HL-60/S4 (cell line): ENCODE data around the gene TNNT2.

Experiments used
- in situ Hi-C: fragments of 300-500 bp; cut with MboI; formaldehyde crosslinking; loops from 2 replicates; pipeline ENCODE4 v1.14.3; 2022; ENCODE audit warnings: low sequenced_read_pairs

TNNT2 gene

DNA sequence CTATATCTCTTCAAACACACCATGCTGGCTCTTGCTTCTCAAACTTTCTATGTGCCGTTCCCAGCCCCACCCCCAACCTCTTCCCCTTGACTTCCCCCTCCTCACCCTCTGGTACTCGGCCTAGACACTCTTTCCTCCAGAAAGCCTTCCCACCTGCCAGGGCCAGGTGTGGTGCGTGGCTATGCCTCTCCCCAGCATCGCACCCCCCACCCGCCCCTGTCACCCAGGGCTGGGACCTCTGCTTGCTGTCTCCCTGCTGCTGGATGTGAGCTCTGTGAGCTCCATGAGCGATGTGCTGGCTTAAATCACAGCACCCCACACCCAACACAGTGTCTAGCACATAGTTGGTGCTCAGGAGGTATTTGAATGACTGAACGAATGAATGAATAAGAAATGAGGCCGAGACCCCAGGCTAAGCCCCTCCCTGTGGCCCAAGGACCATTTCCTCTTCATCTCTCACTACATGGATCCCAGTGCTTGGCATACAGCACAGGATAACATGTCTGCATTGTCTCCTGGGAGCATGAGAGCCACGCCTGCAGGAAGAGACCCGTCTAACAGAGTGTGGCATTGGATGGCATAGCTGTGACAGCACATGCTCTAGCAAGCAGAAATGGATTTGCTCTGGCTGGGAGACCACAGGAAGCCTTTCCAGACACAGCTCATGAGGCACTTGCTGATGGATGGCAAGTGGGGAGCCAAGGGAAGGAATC lies 19.7 kb downstream of the TNNT2 start:
- in situ Hi-C loops: no loop called here

DNA sequence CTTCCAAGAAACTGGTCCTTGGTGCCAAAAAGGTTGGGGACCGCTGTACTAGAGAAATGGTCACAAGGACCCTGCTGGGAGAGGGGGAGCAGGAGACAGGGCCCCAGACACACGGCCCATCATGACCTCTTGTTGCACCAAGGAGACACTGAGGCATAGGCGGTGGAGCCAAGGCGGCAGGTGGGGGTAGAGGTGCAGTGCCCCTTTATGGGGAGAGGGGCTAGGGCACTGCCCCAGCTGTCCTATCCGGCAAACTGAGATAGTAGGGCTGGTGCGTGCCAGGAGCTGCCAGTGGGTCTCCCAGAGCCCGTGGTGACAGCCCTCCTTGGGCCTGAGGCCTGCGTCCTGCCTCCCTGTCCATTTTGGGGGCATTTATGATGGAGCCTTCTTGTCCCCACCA lies 20.3 kb downstream of the TNNT2 start:
- in situ Hi-C loops: no loop called here

DNA sequence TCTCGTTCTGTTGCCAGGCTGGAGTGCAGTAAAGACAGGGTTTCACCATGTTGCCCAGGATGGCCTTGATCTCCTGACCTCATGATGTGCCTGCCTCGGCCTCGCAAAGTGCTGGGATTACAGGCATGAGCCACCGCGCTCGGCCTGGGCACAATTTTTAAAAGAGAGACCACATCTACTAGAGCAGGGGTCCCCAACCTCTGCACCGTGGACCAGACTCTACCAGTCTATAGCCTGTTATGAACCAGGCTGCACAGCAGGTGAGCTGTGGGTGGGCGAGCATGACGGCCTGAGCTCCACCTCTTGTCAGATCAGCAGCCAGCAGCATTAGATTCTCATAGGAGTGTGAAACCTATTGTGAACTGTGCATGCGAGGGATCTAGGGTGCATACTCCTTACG lies 20.8 kb downstream of the TNNT2 start:
- in situ Hi-C loops: no loop called here

DNA sequence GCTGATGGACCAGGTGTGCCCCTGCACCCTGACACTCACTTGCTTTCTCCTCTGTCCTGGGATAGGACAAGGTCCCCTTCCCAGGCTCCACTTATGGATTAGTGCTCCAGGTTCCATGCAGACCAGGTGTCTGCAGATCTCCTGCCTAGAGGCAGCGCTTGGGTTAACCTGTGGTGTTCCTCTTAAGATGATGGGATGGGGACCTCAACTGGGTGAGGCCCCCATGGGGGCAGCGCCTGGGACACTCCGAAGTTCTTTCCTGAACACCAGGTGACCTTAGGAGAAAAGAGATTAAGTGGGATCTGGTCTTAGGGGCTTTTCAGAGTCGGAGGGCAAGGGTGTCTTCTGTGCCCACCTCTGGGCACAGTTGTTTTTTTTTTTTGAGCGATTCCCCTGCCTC lies 21.2 kb downstream of the TNNT2 start:
- in situ Hi-C loops: no loop called here

DNA sequence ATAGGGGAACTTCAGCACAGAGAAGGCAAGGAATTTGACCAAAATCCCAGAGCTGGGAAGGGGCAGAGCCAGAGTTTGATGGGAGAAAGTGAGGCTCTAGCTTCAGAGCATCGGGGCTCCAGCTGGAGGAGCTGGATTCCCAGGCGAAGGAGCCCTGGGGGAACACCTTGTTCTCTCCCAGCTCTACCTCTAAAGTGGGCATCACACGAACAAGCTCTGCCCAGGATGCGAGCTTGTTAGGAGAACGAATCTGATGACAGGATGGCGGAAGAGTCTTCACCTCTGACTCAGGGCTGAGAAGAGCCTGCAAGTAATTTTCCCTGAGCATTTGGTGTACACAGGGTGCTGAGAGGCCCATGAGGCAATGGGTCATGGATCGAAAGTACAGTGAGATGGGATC lies 22.0 kb downstream of the TNNT2 start:
- in situ Hi-C loops: no loop called here

DNA sequence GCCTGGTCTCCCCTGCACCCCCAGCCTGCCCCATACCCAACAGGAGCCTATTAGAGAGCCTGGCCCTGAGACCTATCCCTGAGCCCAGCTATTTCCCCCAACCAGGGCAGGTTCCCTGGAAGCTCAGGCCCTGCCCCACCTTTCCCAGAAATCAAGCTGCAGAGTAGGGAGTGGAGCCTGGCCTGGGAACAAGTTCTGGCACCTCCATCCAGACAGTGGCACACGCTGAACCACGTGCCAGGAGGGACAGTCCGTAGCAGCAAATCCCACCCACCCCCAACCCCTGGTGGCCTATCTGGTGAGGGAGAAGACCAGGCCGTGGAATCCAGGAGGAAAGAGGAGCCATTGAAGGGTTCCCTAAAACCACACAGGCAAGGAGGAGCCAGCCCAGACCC lies 22.6 kb downstream of the TNNT2 start:
- in situ Hi-C loops: no loop called here

DNA sequence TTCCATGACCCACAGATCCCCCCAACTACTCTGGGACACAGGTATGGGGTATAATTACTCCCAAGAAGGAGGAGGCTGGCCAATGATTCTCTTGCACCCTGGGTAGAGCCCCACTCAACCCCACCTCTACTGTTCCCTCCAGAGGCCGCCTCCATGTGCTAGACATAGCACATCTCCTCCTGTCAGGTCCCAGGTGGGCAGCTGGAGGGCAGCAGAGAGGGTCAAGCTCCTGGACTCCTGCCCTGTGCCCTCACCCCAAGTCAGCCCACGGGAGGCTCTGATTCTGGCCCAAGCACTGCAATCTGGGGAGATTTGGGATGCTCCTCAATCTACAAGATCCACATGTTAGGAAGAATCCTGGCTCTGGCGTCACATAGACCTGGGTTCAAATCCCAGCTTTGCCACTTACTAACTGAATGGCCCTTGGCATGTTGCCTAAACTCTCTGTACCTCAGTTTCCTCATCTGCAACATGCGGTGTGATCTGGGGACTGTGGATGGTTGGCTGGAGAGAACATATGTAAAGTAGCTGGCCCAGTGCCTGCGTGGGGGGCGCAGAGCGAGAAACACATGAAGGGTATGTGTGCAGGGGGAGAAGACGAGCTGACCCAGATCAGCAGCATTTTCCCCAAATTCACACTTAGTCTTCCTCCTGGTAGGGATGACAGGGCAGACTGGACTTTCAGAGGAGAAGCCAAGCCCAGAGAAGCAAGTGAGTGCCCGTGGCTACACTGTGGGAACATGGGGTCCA lies 23.2 kb downstream of the TNNT2 start:
- in situ Hi-C loops: no loop called here

DNA sequence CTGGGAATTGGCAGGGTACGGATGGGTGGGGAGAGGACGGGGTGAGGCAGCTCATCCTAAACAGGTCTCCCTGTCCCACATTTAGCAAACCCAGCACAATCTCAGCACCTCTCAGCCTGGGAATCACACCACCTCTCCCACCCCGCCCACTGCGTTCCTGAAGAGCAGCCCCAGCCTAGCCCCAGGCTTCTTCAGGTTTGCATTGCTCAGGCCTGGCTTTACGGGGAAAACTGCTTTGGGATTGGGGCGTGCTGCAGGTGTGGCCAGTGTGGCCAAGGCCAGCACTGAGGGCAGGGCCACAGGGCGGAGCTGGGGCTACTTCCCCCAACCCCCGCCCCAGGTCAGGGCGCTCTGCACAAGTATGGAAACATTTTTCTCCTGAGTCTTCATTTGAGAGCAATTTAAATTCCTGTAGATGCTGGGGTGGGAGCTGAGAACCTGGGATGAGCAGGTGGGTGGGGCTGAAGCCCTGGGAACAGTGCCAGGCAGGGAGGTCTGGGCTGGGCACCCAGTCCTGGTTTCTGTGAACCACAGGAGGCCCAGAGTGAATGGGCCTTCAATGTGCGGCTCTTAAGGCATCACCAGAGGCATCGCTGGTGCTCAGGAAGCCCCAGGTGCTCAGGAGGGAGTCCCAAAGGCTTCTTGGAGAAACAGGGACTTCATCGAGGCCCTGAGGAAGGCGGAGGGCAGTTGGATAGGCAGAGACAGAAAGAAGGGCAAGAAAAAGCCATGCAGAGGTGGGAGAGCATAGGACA lies 24.1 kb downstream of the TNNT2 start:
- in situ Hi-C loops: no loop called here

DNA sequence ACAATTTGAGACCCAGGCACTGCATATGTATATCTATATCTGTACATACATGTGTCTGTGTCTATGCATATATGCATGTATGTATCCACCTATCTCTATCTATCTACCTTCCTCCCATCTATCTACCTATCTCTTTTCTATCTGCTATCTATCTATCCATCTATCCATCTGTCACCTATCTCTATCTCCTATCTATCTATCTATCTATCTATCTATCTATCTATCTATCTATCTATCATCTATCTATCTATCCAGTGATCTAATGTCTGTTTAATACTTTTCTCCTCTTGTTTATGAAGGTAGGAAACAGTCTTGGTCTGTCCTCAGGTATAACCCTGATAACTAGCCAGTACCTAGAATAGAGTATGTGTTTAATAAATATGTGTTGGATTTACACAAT lies 25.9 kb downstream of the TNNT2 start:
- in situ Hi-C loops: no loop called here

DNA sequence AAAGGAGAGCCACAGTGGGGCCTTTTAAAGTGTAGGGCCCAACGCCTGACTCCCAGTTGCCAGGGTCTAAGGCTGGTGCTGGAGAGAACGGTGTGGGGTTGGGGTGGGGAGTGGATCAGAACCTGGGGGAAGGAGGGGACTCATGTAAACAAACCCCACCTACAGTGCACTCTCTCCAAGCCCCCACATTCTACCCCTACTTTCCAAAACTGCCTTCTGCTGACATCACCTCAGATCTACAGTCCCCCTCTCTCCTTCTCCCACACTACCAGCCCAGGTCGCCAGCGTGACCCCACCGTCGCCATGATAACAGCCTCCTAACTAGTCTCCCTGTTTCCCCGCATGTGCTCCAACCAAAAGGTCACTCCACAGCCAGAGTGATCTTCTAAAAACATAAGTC lies 26.6 kb downstream of the TNNT2 start:
- in situ Hi-C loops: no loop called here

DNA sequence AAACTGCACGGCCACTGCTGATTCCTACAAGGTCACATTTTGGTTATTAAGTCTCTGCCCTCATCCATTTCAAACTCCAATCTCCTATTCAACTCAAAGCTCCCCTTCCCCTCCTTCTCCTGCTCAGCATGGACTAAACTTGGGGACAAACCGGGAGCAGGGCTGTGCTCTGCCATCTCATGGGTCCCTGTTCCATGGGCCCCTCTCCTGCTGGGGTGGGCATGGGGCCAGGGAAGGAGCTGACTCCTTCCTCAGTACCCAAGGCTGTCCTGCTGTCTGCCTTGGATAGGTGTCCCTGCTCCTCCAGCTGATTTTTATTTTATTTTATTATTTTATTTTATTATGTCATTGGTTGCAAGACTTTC lies 27.1 kb downstream of the TNNT2 start:
- in situ Hi-C loops: no loop called here

DNA sequence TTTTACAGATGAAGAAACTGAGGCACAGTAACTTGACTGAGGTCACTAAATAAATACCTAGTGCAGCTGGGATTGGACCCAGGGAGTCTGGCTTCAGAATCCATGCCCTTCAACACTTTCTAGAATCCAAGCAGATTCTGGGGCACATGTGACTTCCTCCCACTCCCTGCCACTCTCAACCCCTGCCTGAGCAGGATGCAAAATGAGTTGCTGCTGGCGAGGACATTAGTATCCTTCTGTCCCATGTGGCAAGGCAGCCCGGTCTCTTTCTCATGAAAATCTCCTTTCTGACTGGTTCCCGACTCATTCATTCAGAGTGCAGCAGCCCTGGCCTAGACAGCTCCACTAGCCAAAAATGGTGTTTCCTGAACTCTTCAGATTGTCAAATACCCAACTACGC lies 28.4 kb downstream of the TNNT2 start:
- in situ Hi-C loops: no loop called here

DNA sequence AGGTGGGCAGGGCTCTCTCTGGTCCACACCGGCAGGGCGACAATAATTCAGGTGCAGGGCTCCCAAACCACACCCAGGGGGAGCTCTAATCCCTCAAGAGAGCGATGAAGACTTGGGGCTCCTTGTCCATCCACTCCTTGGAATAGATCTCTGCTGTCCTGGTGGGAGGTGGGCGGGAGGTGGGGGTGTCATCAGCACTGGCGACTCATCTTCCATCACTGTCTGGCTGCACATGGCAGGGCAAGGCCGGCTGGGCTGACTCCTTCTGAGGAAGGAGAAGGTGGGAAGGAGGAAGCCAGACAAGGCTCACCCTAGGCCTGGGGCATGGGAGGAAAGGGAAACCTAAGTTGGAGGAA lies 29.3 kb downstream of the TNNT2 start:
- in situ Hi-C loops: no loop called here

DNA sequence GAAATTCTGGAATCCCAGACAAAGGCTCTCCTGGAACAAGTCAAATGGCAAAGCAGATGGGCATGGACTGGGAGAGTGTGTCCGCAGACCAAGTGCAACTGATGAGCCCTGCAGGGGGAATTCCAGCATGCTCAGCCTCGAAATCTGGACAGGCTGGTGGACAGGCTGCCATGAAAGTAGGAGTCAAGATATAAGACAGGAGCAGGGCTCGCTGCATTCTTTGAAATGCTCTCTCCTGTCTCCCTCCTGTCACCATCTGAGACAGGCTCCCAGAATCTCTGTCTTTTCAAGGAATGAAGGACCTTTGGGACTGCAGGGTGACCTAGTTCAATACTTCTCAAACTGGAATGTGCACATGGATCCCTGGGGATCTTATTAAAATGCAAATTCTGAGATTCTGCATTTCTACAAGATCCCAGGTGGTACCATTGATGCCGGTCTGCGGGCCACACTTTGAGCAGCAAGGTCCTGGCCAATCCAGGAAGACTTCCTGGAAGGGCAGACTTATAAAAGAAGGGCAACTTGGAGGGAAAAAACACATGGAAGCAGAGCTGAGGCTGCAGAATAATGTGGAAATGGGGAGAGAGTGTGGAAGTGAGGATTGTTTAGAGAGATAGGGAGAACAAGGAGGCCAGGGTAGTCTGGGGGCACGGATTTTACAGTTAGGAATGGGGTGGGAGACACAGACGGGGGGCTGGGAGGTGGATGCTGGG lies 29.8 kb downstream of the TNNT2 start:
- in situ Hi-C loops: no loop called here

DNA sequence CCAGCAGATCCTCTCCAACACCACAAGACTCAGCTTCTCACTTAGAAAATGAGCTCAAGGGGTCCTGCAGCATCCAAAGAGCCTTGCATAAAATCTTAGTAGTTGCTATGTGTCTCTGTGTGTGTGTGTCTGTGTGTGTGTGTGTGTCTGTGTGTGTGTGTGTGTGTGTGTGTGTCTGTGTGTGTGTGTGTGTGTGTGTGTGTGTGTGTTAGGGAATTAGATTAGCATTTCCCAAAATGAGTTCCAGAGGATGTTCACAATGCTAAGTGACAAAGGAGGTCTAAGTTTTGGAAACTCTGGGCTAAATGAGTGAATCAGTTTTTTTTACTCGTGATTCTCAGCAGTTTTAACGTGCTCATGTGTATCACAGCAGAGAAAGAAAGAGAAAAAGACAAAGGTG lies 30.5 kb downstream of the TNNT2 start:
- in situ Hi-C loops: no loop called here

DNA sequence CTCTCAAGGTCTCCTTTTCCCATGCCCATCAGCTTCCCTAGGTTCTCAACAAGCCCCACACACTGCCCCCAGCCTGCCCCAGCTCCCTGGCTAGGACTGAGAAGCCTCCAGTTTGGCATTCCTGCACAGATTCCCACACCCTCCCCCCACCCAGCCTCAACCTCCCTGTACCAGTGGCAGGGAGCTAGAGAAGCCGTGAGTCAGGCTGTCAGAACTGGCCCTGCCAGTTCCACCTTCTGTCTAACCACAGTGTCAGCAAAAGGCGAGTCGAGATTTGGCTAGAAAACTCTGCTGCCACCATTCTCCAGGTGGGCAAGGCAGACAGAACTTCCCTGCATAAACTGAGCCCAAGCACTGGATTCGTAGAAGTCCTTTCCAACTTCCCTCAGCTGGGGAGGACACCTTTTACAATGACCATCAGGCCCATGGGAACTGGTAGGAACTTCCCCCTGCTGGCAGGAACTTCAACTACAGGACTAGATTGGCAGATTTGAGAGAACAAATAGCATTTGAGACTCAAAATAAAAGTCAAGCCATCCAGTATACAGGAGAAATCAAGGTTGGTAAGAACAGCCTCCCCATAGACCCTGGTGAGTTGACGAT lies 31.0 kb downstream of the TNNT2 start:
- in situ Hi-C loops: no loop called here

DNA sequence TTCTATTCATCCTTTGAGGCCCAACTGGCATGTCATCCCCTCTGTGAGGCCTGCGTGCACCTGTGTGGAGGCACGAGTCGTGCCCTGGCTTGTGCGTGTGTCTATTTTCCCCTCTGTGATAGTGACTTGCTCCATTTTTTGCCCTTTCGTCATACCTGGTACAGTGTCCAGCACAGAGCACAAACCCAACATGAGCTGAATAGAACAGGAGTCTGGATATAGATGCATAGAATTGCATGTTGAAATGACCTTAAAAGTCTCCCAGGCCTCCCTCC lies 32.5 kb downstream of the TNNT2 start:
- in situ Hi-C loops: no loop called here

DNA sequence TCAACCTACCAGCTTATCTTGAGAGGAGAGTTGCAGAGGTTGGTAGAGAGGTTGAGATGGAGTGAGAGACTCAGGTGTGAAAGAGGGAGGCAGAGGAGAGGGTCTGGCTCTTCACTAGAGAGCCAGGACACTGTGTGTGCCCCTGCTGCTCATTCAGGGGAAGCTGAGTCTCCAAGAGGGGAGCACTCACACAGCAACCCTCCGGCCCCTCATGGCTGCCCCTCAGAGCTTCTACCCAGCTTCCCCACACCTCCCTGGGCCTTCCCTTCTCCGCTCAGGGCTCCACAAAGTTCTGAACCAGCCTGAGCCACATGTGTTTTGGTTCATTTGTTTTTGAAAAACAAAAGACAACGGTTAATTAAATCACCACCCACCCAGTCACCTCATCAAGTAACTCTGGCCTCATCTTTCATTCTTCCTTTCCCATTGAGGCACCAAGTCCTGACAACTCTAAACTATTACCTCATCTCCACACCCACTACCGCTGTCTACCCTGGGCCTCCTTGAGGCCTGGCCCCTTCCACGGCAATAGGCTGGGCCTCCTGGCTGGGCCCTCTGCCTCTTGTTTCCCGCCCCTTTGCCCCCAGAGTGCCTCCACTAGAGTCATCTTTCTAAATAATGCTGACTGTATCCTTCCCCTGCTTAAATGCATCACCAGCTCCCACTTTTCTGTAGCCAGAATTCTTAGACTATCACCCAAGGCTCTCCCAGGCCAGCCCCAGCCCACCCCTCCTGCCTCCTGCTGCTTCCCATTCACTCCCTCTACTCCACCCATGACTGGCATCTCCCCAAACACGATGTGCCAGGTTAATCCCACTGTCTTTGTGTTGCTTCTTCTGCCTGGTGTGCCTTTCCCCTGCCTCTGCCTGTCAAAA lies 33.0 kb downstream of the TNNT2 start:
- in situ Hi-C loops: no loop called here

DNA sequence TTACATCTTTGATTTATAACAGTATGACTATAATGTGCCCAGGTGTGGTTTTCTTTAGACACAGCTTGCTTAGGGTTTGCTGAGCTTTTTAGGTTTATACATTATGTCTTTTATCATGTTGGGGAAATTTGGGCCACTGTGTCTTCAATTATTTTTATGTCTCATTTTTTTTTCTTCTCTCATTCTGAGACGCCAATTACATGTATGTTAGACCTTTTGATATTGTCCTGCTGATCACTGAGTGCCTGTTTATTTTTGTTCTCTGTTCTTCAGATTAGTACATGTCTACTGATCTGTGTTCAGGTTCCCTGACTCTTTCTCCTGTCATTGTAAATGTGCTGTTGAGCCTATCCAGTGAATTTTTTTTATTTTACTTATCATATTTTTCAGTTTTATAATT lies 36.1 kb downstream of the TNNT2 start:
- in situ Hi-C loops: no loop called here

DNA sequence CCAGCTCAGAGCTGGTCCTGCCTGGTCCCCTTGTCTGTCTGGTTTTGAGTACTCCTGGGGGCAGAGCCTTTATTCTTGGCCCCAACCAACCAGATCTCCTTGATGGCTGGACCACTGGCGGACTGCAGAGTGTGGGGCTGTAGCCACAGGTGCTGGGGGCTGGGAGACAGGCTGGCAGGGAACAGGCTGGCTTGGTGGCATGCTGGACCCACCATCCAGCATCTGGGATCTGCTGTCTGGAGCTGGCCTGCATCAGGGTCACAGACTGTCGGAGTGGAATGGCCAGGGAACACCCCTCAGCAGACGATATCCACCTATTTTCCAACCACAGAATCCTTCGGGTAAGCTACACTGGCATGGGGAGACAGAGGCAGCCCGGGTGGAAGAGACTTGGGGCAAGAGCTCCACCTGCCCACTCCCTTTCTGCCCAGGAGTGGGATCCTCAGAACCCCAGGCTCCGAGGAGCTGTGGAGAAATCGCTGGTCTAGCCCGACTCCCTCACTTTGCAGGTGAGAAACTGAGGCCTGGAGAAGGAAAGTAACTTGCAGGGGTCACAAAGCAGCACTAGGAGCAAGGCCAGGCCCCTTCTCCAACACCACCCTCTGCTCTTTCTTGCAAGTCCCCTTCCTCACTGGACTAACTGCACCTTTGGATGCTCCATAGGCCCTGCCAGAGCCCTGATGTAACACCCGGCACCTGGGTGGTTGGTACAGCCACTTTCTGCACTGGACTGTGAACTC lies 40.6 kb downstream of the TNNT2 start:
- in situ Hi-C loops: no loop called here
